Brain microvascular endothelial cell (primary cell): Measurements from ENCODE around the gene CEACAM4.

Experiments
- DNase-seq: peaks from one replicate; pipeline ENCODE4 v3.0.0-alpha.2; 2020
- H3K27ac ChIP-seq: fragments of 250-450 bp; sonication (Bioruptor Pico); 2 replicates; pipeline ENCODE4 v1.5.1; 2020; ENCODE audit warnings: mild to moderate bottlenecking, moderate library complexity
- H3K27me3 ChIP-seq: fragments of 250-450 bp; sonication (Bioruptor Pico); replicated peaks from 2 replicates; pipeline ENCODE4 v1.5.1; 2020; ENCODE audit warnings: mild to moderate bottlenecking
- H3K36me3 ChIP-seq: fragments of 250-450 bp; sonication (Bioruptor Pico); replicated peaks from 2 replicates; pipeline ENCODE4 v1.5.1; 2020; ENCODE audit warnings: mild to moderate bottlenecking
- H3K4me3 ChIP-seq: 2 replicates; pipeline ENCODE4 v1.5.1; 2011; ENCODE audit warnings: low read depth, mild to moderate bottlenecking, control low read depth, low read length, moderate library complexity
- in situ Hi-C: cut with HindIII; loops from 2 replicates; pipeline ENCODE4 v1.10.0; 2017; ENCODE audit warnings: low sequenced_read_pairs, low pct_ligation_motif_present
- TF ChIP-seq, protein P1 (sequence below): IDR thresholded peaks from 2 replicates; pipeline ENCODE4 v1.5.1; 2011; ENCODE audit warnings: low read depth, mild to moderate bottlenecking, moderate library complexity, low read length, control low read depth, inconsistent platforms; ENCODE audit errors: missing control alignments

The CEACAM4 gene

DNA sequence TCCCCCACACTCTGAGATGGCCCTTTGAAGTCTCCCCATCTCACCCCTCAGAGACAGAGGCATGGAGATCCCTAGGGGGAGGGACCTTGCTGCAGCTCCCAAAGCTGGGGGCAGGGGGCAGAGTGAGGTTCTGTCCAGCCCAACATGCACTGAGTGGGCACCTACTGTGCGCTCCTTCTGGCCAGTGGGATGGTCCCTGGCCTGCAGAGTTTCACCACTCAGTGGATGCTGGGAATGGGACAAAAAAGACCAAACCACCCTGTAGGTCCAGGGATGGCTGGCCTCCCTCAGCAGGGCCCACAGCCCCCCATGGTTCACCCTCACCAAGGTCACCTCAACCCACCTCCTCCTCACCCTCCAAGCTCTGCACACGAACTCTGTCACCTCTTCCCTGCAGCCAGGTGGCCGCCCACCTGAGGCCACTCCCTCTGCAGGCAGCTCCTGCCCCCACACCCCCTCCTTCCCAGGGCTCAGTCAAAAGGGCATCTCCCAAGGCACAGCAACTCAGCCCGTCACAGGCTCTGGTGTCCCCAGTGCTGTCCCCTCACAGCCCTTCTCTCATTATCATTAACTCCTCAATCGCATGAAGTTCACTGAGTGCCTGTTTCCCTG, 34.8 kb downstream of the CEACAM4 start:
- Histone ChIP-seq H3K36me3 (no peaks in the 10 kb centered on the region), H3K27ac (no peak overlapping the region), H3K27me3 (no peaks in the 10 kb centered on the region), H3K4me3 (no peak overlapping the region)
- in situ Hi-C loops, result no loop called here
- DNase-seq, result no peak
- TF ChIP-seq, protein P1, sequence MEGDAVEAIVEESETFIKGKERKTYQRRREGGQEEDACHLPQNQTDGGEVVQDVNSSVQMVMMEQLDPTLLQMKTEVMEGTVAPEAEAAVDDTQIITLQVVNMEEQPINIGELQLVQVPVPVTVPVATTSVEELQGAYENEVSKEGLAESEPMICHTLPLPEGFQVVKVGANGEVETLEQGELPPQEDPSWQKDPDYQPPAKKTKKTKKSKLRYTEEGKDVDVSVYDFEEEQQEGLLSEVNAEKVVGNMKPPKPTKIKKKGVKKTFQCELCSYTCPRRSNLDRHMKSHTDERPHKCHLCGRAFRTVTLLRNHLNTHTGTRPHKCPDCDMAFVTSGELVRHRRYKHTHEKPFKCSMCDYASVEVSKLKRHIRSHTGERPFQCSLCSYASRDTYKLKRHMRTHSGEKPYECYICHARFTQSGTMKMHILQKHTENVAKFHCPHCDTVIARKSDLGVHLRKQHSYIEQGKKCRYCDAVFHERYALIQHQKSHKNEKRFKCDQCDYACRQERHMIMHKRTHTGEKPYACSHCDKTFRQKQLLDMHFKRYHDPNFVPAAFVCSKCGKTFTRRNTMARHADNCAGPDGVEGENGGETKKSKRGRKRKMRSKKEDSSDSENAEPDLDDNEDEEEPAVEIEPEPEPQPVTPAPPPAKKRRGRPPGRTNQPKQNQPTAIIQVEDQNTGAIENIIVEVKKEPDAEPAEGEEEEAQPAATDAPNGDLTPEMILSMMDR, result no peak

DNA sequence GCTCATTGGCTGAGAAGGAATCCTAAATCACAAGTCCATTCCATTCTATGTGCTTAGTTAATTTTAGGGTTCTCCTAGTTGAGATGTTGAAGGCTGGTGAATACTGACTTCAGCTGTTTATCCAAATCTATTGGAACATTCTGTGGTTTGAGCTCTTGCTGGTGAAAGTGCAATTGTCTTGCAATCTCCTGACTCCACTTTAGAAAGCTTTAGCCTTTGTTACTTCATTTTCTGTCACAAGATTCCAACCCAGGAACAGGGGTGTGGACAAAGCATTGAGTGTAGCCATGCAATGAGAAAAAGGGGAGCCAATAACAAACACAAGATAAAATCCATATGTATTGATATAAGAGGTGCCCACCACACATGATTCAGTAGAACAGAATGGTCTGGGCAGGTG, 35.9 kb downstream of the CEACAM4 start:
- in situ Hi-C loops, result no loop called here
- no peak for DNase-seq
- Histone ChIP-seq H3K27ac (no peak overlapping the region), H3K4me3 (no peak overlapping the region), H3K36me3 (no peaks in the 10 kb centered on the region), H3K27me3 (no peaks in the 10 kb centered on the region)
- TF ChIP-seq, protein P1, result no peak

DNA sequence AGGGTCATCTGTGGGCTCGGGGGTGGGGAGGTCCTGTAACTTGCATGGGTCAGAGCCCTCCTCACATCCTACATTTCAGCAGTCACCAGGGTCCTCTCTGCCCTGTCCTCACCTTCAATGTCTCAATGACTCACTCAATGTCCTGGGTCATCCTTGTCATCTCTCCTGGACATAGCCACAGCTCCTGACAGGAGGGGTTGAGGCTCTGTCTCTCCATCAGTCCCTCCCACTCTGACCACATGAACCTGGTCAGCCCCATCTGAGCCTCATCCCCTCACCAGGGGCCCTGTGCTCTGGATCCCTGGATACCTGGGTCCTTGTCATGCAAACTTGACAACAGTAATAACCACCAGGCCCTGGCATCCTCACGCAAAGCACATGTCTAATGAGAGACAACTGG, 37.5 kb downstream of the CEACAM4 start:
- Histone ChIP-seq H3K27ac (no peak overlapping the region), H3K4me3 (no peak overlapping the region), H3K27me3 (no peaks in the 10 kb centered on the region), H3K36me3 (no peaks in the 10 kb centered on the region)
- DNase-seq, result no peak
- TF ChIP-seq, protein P1, result no peak
- in situ Hi-C loops, result no loop called here

DNA sequence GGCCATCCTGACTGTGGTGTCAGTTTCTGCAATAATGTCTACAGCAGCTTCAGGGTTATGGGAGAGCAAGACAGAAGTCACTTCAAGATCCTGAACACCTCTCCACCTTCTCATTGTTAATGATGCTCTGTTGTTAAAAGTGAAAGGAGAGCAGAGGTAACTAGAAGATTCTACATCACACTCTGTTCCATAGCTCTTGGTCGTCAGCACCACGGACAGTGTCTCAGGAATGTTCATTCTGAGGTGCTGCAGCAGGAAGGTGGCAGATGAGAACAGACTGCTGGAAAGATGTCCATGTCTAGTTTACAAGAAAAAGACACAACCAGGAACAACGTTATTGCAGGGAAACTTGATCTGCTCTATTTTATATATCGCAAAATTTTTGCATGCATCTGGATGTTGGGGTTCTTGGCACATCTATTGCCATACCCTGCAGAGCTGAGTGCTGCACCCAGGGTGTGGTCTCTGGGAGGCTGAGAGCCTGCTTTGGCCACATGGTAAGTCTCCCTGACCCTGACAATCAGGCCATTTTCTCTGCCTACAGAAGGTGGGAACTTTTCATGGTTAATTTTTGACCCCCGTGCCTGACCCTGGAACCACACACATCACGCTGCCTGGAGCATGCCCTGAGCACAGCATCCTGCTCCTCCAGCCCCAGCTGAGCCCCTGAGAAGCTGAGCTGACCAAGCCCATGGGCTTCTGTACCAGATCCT, 38.2 kb downstream of the CEACAM4 start:
- TF ChIP-seq, protein P1, result no peak
- no peak overlapping the region for H3K27ac ChIP-seq
- in situ Hi-C loops, result no loop called here
- H3K4me3 ChIP-seq, result no peak overlapping the region
- peak; percentile 39 for DNase-seq
- no peaks in the 10 kb centered on the region for H3K27me3 ChIP-seq
- no peaks in the 10 kb centered on the region for H3K36me3 ChIP-seq

DNA sequence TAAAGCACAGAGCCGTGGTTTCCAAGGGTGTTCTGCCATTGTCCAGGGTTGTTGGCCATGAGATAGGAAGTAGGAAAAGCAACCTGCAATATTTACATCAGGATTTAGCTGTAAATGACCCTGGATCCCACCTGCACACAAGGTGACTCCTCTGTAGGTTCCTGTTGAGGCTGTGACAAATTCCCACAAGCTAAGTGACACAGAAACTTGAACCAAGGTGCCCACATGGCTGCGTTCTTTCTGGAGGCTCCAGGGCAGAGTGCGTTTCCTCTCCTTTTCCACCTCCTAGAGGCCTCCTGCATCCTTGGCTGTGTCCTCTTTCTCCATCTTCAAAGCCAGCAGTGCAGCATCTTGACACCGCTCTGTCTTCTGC, 39.0 kb downstream of the CEACAM4 start:
- no peak for DNase-seq
- Histone ChIP-seq H3K36me3 (no peaks in the 10 kb centered on the region), H3K27ac (no peak overlapping the region), H3K27me3 (no peaks in the 10 kb centered on the region), H3K4me3 (no peak overlapping the region)
- in situ Hi-C loops, result no loop called here
- TF ChIP-seq, protein P1, result no peak
